Neural progenitor cell (in vitro differentiated cells): ENCODE measurements around the gene CARNS1. TPM values are rescaled to one million over a fixed set of nuclear protein-coding genes. Genes with fewer than 3 reads are reported as not detected.

Experiments used
- DNase-seq: peaks from one replicate; pipeline ENCODE4 v3.0.0-alpha.2; 2016; ENCODE audit warnings: low spot score
- H2AFZ ChIP-seq: fragments of 200-600 bp; sonication (generic); replicated peaks from 2 replicates; pipeline ENCODE4 v1.6.1; 2016; ENCODE audit warnings: antibody characterized with exemption
- H3F3A ChIP-seq: fragments of 200-600 bp; sonication (generic); 2 replicates; pipeline ENCODE4 v1.6.1; 2016; ENCODE audit warnings: antibody characterized with exemption, low read depth
- H3K27ac ChIP-seq: fragments of 200-600 bp; sonication (generic); 2 replicates; pipeline ENCODE4 v1.5.1; 2016; ENCODE audit warnings: mild to moderate bottlenecking
- H3K27me3 ChIP-seq: fragments of 200-600 bp; sonication (generic); 2 replicates; pipeline ENCODE4 v1.6.1; 2016; ENCODE audit warnings: mild to moderate bottlenecking, moderate library complexity
- H3K36me3 ChIP-seq: fragments of 200-600 bp; sonication (generic); 2 replicates; pipeline ENCODE4 v1.5.1; 2016
- H3K4me1 ChIP-seq: fragments of 200-600 bp; sonication (generic); 2 replicates; pipeline ENCODE4 v1.6.1; 2016; ENCODE audit warnings: mixed run types
- H3K4me2 ChIP-seq: fragments of 200-600 bp; sonication (generic); 2 replicates; pipeline ENCODE4 v1.6.1; 2016
- H3K4me3 ChIP-seq: fragments of 200-600 bp; sonication (generic); 2 replicates; pipeline ENCODE4 v1.5.1; 2016
- H3K79me2 ChIP-seq: fragments of 200-600 bp; sonication (generic); 2 replicates; pipeline ENCODE4 v1.6.1; 2016; ENCODE audit warnings: low read depth
- H3K9ac ChIP-seq: fragments of 200-600 bp; sonication (generic); 2 replicates; pipeline ENCODE4 v1.6.1; 2016
- H3K9me3 ChIP-seq: fragments of 200-600 bp; sonication (generic); 2 replicates; pipeline ENCODE4 v1.5.1; 2016; ENCODE audit warnings: low read depth
- H4K20me1 ChIP-seq: fragments of 200-600 bp; sonication (generic); 2 replicates; pipeline ENCODE4 v1.6.1; 2016; ENCODE audit warnings: low read depth
- H3K27ac Mint-ChIP-seq: 3 replicates; pipeline ENCODE4 v1.8.0; 2021; ENCODE audit warnings: mixed read lengths
- H3K27me3 Mint-ChIP-seq: 2 replicates; pipeline ENCODE4 v1.8.0; 2022; ENCODE audit warnings: low read depth, mild to moderate bottlenecking, inconsistent platforms, moderate library complexity, mixed read lengths; ENCODE audit not compliant: insufficient read depth
- H3K36me3 Mint-ChIP-seq: 3 replicates; pipeline ENCODE4 v1.8.0; 2021; ENCODE audit warnings: mixed read lengths
- H3K4me1 Mint-ChIP-seq: 3 replicates; pipeline ENCODE4 v1.8.0; 2021; ENCODE audit warnings: mixed read lengths
- H3K4me3 Mint-ChIP-seq: 3 replicates; pipeline ENCODE4 v1.8.0; 2021; ENCODE audit warnings: mild to moderate bottlenecking, moderate library complexity, mixed read lengths
- H3K9me3 Mint-ChIP-seq: 3 replicates; pipeline ENCODE4 v1.8.0; 2020; ENCODE audit warnings: mixed read lengths
- EZH2 ChIP-seq: fragments of 200-600 bp; sonication (generic); IDR thresholded peaks from 2 replicates; pipeline ENCODE4 v1.6.1; 2017; ENCODE audit warnings: antibody characterized with exemption, mild to moderate bottlenecking, moderate library complexity
- EZH2phosphoT487 ChIP-seq: fragments of 200-600 bp; sonication (generic); IDR thresholded peaks from 2 replicates; pipeline ENCODE4 v1.6.1; 2017; ENCODE audit warnings: antibody characterized with exemption
- total RNA-seq: library from RNA; depleted of rRNA; stranded (reverse); fragments of >200 nt; gene quantifications from 2 replicates; pipeline ENCODE4 v1.2.3, GENCODE V29; 2015; ENCODE audit warnings: low replicate concordance
- TF ChIP-seq, protein P1 (sequence below): fragments of 200-600 bp; sonication (generic); IDR thresholded peaks from 2 replicates; pipeline ENCODE4 v1.5.1; 2017; ENCODE audit warnings: antibody characterized with exemption, mild to moderate bottlenecking

The CARNS1 gene, protein sequence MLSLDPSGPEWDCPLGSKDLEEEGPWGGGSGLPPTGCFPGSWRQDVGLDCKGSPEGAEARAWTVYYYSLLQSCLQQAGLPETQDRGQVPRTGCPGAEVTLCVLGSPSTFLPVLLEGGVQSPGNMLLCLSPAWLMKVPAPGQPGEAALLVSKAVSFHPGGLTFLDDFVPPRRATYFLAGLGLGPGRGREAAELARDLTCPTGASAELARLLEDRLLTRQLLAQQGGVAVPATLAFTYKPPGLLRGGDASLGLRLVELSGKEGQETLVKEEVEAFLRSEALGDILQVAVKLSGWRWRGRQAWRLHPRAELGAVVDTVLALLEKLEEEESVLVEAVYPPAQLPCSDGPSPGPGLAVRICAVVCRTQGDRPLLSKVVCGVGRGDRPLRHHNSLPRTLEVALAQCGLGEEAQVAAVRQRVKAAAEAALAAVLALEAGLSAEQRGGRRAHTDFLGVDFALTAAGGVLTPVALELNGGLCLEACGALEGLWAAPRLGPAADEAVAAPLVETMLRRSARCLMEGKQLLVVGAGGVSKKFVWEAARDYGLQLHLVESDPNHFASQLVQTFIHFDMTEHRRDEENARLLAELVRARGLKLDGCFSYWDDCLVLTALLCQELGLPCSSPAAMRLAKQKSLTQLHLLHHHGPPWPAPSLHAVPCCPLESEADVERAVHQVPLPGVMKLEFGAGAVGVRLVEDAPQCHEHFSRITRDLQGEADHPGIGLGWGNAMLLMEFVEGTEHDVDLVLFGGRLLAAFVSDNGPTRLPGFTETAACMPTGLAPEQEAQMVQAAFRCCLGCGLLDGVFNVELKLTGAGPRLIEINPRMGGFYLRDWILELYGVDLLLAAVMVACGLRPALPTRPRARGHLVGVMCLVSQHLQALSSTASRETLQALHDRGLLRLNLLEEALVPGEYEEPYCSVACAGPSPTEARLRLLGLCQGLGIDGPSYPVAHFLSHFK
- 0.22 and 0.52 TPM in 2 replicates for total RNA-seq

DNA sequence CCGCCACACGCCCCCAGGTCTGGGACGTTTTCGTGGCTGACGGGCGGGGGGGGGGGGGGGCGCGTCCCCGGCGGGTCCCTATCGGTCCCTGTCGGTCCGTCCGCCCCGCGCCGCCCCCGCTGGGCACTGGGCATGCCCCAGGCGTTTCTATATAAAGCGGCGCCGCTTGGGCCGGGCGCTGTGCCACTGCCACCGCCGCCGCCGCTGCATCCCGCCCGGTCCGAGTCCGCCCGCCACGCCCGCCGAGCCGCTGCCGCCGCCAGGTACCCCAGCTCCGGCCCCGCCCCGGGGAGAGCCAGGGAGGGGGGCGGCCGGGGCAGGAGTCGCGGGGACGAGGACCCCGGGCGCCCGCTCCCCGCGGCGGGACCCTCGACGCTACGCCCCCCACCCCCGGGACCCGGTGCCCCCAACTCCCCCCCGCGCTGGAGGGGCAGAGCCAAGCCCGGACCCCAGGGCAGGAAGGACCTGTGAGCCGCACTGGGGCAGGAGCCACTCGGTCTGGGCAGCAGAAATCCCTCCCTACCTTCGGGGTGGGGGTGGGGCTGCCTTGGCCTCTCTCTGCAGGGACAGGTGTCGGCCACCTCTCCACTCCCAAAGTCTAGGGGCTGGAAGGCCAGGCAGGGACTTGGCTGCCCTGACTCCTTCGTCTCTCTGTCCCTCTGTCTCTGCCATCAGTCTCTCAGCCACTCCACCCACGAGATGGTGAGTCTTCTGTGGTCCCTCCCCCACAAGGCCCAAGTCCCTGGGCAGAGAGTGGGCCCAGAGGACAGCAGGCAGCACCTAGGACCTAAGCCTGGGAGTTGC is at the start of gene CARNS1:
CARNS1 (plus strand) TSS at position 178 of the 804 bp plus-strand sequence; CDS start at position 700, 522 bp downstream.
- peak within 1 kb of the TSS; percentile 48 for H3K4me3 ChIP-seq
- H4K20me1 ChIP-seq = no peaks in the 10 kb centered on the region
- H3K4me1 Mint-ChIP-seq = peaks cover 23% of the 10 kb centered on the region
- H3K9me3 Mint-ChIP-seq = no peaks in the 10 kb centered on the region
- H3K27me3 ChIP-seq = peaks cover 56% of the 10 kb centered on the region
- H3K4me1 ChIP-seq = peaks cover 20% of the 10 kb centered on the region
- no peak within 1 kb of the TSS for H3K27ac ChIP-seq
- DNase-seq = peak; percentile 38
- no peaks in the 10 kb centered on the region for H3K9me3 ChIP-seq
- no peaks in the 10 kb centered on the region for H3K36me3 Mint-ChIP-seq
- no peaks in the 10 kb centered on the region for H3K36me3 ChIP-seq
- peak within 1 kb of the TSS; percentile 67 for H3K4me3 Mint-ChIP-seq
- peak within 1 kb of the TSS; percentile 48 for H2AFZ ChIP-seq
- no peak within 1 kb of the TSS for H3K27ac Mint-ChIP-seq
- H3K4me2 ChIP-seq = peak within 1 kb of the TSS; percentile 71
- H3K79me2 ChIP-seq = no peaks in the 10 kb centered on the region
- TF ChIP-seq, protein P1, sequence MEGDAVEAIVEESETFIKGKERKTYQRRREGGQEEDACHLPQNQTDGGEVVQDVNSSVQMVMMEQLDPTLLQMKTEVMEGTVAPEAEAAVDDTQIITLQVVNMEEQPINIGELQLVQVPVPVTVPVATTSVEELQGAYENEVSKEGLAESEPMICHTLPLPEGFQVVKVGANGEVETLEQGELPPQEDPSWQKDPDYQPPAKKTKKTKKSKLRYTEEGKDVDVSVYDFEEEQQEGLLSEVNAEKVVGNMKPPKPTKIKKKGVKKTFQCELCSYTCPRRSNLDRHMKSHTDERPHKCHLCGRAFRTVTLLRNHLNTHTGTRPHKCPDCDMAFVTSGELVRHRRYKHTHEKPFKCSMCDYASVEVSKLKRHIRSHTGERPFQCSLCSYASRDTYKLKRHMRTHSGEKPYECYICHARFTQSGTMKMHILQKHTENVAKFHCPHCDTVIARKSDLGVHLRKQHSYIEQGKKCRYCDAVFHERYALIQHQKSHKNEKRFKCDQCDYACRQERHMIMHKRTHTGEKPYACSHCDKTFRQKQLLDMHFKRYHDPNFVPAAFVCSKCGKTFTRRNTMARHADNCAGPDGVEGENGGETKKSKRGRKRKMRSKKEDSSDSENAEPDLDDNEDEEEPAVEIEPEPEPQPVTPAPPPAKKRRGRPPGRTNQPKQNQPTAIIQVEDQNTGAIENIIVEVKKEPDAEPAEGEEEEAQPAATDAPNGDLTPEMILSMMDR = no peak
- TF ChIP-seq EZH2 (no peak), EZH2phosphoT487 (no peak)
- H3K9ac ChIP-seq = no peak within 1 kb of the TSS
- peaks cover 23% of the 10 kb centered on the region for H3F3A ChIP-seq
- peaks cover 26% of the 10 kb centered on the region for H3K27me3 Mint-ChIP-seq

DNA sequence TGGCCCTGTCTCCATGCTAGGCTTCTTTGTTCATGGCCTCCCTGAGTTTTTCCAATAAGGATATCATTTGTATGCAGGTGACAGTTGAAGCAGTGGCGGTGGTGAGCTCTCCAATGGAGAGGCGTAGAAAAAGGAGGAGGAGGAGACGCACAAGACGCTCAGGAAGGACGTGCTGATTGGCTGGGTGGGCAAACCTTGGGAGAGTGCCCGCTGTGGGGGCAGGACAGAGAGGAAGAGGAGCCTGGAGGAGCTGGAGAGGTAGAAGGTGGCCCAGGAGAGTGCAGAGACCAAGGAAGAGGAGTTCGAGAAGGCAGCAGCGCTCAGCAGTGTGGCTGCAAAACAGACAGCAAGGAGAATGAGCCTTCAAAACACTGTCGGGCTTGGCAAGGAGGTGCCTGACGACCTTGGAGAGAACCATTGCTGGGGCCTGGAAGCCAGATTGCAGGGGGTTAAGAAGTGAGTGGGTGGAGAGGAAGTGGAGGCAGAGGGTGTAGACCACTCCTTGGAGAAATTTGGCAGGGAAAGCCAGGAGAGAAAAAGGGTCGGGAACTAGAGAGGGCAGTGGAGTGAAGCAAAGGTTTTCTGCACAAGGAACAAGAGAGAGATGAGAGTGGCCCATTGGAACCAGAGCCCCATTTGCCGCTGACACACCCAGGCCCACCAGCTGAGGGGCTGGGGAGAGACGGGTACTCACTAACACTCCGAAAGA is 49.6 kb upstream of the CARNS1 start:
- H3K27me3 Mint-ChIP-seq = peaks cover 6% of the 10 kb centered on the region
- no peaks in the 10 kb centered on the region for H3K9me3 ChIP-seq
- no peak overlapping the region for H3K27ac ChIP-seq
- peaks cover 4% of the 10 kb centered on the region for H4K20me1 ChIP-seq
- no peak overlapping the region for H3K9ac ChIP-seq
- H2AFZ ChIP-seq = no peak overlapping the region
- H3K9me3 Mint-ChIP-seq = peaks cover 2% of the 10 kb centered on the region
- H3K4me1 ChIP-seq = peaks cover 9% of the 10 kb centered on the region
- H3K27me3 ChIP-seq = peaks cover 14% of the 10 kb centered on the region
- H3F3A ChIP-seq = no peaks in the 10 kb centered on the region
- H3K36me3 Mint-ChIP-seq = peaks cover 4% of the 10 kb centered on the region
- H3K4me3 ChIP-seq = no peak overlapping the region
- H3K4me3 Mint-ChIP-seq = no peak overlapping the region
- H3K79me2 ChIP-seq = no peaks in the 10 kb centered on the region
- H3K4me1 Mint-ChIP-seq = peaks cover 16% of the 10 kb centered on the region
- DNase-seq = no peak
- TF ChIP-seq EZH2phosphoT487 = no peak
- TF ChIP-seq EZH2 = no peak
- TF ChIP-seq, protein P1 = no peak
- H3K27ac Mint-ChIP-seq = no peak overlapping the region
- no peak overlapping the region for H3K4me2 ChIP-seq
- H3K36me3 ChIP-seq = no peaks in the 10 kb centered on the region

DNA sequence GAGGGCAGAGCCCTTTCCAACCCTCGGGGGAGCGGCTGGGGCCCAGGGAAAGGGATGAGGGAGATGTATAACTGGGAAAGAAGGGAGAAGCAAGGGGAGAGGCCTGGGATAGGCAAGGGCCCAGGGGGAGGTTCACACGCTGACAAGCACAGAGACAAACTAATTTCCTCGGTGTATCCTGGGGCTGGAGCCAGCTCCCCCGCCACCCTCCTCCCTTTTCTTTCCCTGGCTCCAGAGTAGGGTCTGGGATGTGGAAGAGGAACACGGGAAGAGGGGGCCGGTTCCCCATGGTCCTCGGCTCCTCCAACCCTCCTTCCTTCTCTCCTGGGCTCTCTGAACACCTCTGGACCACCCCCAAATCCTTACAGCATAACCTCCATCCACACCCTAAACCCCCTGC is 48.9 kb upstream of the CARNS1 start:
- peaks cover 2% of the 10 kb centered on the region for H3K36me3 Mint-ChIP-seq
- no peaks in the 10 kb centered on the region for H3K9me3 Mint-ChIP-seq
- H3K4me1 ChIP-seq = peaks cover 16% of the 10 kb centered on the region
- peaks cover 21% of the 10 kb centered on the region for H3K4me1 Mint-ChIP-seq
- H3K4me3 Mint-ChIP-seq = no peak overlapping the region
- no peak overlapping the region for H2AFZ ChIP-seq
- TF ChIP-seq EZH2phosphoT487 = no peak
- TF ChIP-seq, protein P1 = no peak
- TF ChIP-seq EZH2 = no peak
- no peak overlapping the region for H3K27ac Mint-ChIP-seq
- no peaks in the 10 kb centered on the region for H3K9me3 ChIP-seq
- H3K4me3 ChIP-seq = no peak overlapping the region
- peaks cover 9% of the 10 kb centered on the region for H3K27me3 Mint-ChIP-seq
- H3F3A ChIP-seq = peaks cover 4% of the 10 kb centered on the region
- H3K36me3 ChIP-seq = no peaks in the 10 kb centered on the region
- H3K9ac ChIP-seq = no peak overlapping the region
- H3K27ac ChIP-seq = no peak overlapping the region
- H3K27me3 ChIP-seq = peaks cover 20% of the 10 kb centered on the region
- peaks cover 10% of the 10 kb centered on the region for H4K20me1 ChIP-seq
- no peak overlapping the region for H3K4me2 ChIP-seq
- no peak for DNase-seq
- no peaks in the 10 kb centered on the region for H3K79me2 ChIP-seq
